Measurements from ENCODE around the gene MAOA. TPM values are rescaled to one million over a fixed set of nuclear protein-coding genes. Genes with fewer than 3 reads are reported as not detected.

MAOA gene
- total RNA-seq, 1 donor from 2014 or later, result 0.32 TPM

- H3K9me3 Mint-ChIP-seq (ENCODE audit: unreplicated experiment), result peaks cover 18% of the 10 kb centered on the region
- no peak overlapping the region for H3K4me3 Mint-ChIP-seq (ENCODE audit: unreplicated experiment)
- no peaks in the 10 kb centered on the region for H3K36me3 Mint-ChIP-seq (ENCODE audit: unreplicated experiment)
- TF ChIP-seq CTCF (IDR thresholded peaks at IDR 0.05), result no peak
- H3K27me3 Mint-ChIP-seq (ENCODE audit: unreplicated experiment), result no peaks in the 10 kb centered on the region
- DNase-seq (ENCODE audit: extremely low spot score, unreplicated experiment), result no peak
- no peak overlapping the region for H3K27ac Mint-ChIP-seq (ENCODE audit: unreplicated experiment)
- peaks cover 40% of the 10 kb centered on the region for H3K4me1 Mint-ChIP-seq (ENCODE audit: unreplicated experiment)
These were observed 29.1 kb downstream of the MAOA start for GRCh38 chrX:43685221-43685620.

- H3K27me3 Mint-ChIP-seq (ENCODE audit: unreplicated experiment), result no peaks in the 10 kb centered on the region
- H3K27ac Mint-ChIP-seq (ENCODE audit: unreplicated experiment), result no peak overlapping the region
- H3K9me3 Mint-ChIP-seq (ENCODE audit: unreplicated experiment), result peaks cover 14% of the 10 kb centered on the region
- H3K4me1 Mint-ChIP-seq (ENCODE audit: unreplicated experiment), result peaks cover 37% of the 10 kb centered on the region
- DNase-seq (ENCODE audit: extremely low spot score, unreplicated experiment), result no peak
- TF ChIP-seq CTCF (IDR thresholded peaks at IDR 0.05), result no peak
- no peak overlapping the region for H3K4me3 Mint-ChIP-seq (ENCODE audit: unreplicated experiment)
- no peaks in the 10 kb centered on the region for H3K36me3 Mint-ChIP-seq (ENCODE audit: unreplicated experiment)
These were observed 32.5 kb downstream of the MAOA start for GRCh38 chrX:43688586-43688985.

- H3K27ac Mint-ChIP-seq (ENCODE audit: unreplicated experiment), result peak overlapping the region; percentile 75
- no peak overlapping the region for H3K4me3 Mint-ChIP-seq (ENCODE audit: unreplicated experiment)
- no peaks in the 10 kb centered on the region for H3K36me3 Mint-ChIP-seq (ENCODE audit: unreplicated experiment)
- no peak for DNase-seq (ENCODE audit: extremely low spot score, unreplicated experiment)
- H3K27me3 Mint-ChIP-seq (ENCODE audit: unreplicated experiment), result no peaks in the 10 kb centered on the region
- H3K4me1 Mint-ChIP-seq (ENCODE audit: unreplicated experiment), result peaks cover 27% of the 10 kb centered on the region
- no peak for TF ChIP-seq CTCF (IDR thresholded peaks at IDR 0.05)
- peaks cover 9% of the 10 kb centered on the region for H3K9me3 Mint-ChIP-seq (ENCODE audit: unreplicated experiment)
These were observed 37.7 kb downstream of the MAOA start for GRCh38 chrX:43693602-43694406.

GRCh38 chrX:43699475-43699874 is 43.4 kb downstream of the MAOA start:
- peaks cover 26% of the 10 kb centered on the region for H3K4me1 Mint-ChIP-seq (ENCODE audit: unreplicated experiment)
- H3K27me3 Mint-ChIP-seq (ENCODE audit: unreplicated experiment), result no peaks in the 10 kb centered on the region
- H3K4me3 Mint-ChIP-seq (ENCODE audit: unreplicated experiment), result no peak overlapping the region
- TF ChIP-seq CTCF (IDR thresholded peaks at IDR 0.05), result no peak
- H3K36me3 Mint-ChIP-seq (ENCODE audit: unreplicated experiment), result no peaks in the 10 kb centered on the region
- no peak overlapping the region for H3K27ac Mint-ChIP-seq (ENCODE audit: unreplicated experiment)
- H3K9me3 Mint-ChIP-seq (ENCODE audit: unreplicated experiment), result peaks cover 3% of the 10 kb centered on the region
- DNase-seq (ENCODE audit: extremely low spot score, unreplicated experiment), result no peak

GRCh38 chrX:43702079-43702524 is 46.0 kb downstream of the MAOA start:
- Mint-ChIP-seq H3K4me3 (ENCODE audit: unreplicated experiment) (no peak overlapping the region), H3K36me3 (ENCODE audit: unreplicated experiment) (no peaks in the 10 kb centered on the region), H3K4me1 (ENCODE audit: unreplicated experiment) (peaks cover 28% of the 10 kb centered on the region), H3K27ac (ENCODE audit: unreplicated experiment) (no peak overlapping the region), H3K27me3 (ENCODE audit: unreplicated experiment) (no peaks in the 10 kb centered on the region), H3K9me3 (ENCODE audit: unreplicated experiment) (peaks cover 3% of the 10 kb centered on the region)
- TF ChIP-seq CTCF (IDR thresholded peaks at IDR 0.05), result no peak
- DNase-seq (ENCODE audit: extremely low spot score, unreplicated experiment), result no peak
